ENCODE data around the gene RNF32.
A peak's percentile ranks its signal among the peaks of the same experiment; 100 is the strongest.

The RNF32 gene

GRCh38 chr7:156640257-156640948, at the start of gene RNF32:
Gene RNF32, plus strand, starts transcription at chr7:156640774. Its CDS starts 3,104 bp downstream, at chr7:156643878.
- peak within 1 kb of the TSS; percentile 78 for H3K4me3 ChIP-seq (ENCODE audit: low read depth, low read length)

- no peak overlapping the region for H3K4me3 ChIP-seq (ENCODE audit: low read depth, low read length)
These were observed 48.3 kb upstream of the RNF32 start for GRCh38 chr7:156592155-156592884.

- H3K4me3 ChIP-seq (ENCODE audit: low read depth, low read length) = no peak overlapping the region
These were observed 46.1 kb upstream of the RNF32 start for GRCh38 chr7:156594283-156595080.

GRCh38 chr7:156600496-156600895, 40.1 kb upstream of the RNF32 start:
- H3K4me3 ChIP-seq (ENCODE audit: low read depth, low read length) = no peak overlapping the region

- H3K4me3 ChIP-seq (ENCODE audit: low read depth, low read length) = no peak overlapping the region
These were observed 38.3 kb upstream of the RNF32 start for GRCh38 chr7:156602283-156602682.

- no peak overlapping the region for H3K4me3 ChIP-seq (ENCODE audit: low read depth, low read length)
These were observed 37.6 kb upstream of the RNF32 start for GRCh38 chr7:156603011-156603410.

GRCh38 chr7:156603629-156604028, 36.9 kb upstream of the RNF32 start:
- H3K4me3 ChIP-seq (ENCODE audit: low read depth, low read length) = no peak overlapping the region

- H3K4me3 ChIP-seq (ENCODE audit: low read depth, low read length) = no peak overlapping the region
These were observed 36.3 kb upstream of the RNF32 start for GRCh38 chr7:156604311-156604710.

GRCh38 chr7:156604836-156605695, 35.5 kb upstream of the RNF32 start:
- H3K4me3 ChIP-seq (ENCODE audit: low read depth, low read length) = no peak overlapping the region

- no peak overlapping the region for H3K4me3 ChIP-seq (ENCODE audit: low read depth, low read length)
These were observed 34.4 kb upstream of the RNF32 start for GRCh38 chr7:156606135-156606534.

GRCh38 chr7:156606691-156607331, 33.8 kb upstream of the RNF32 start:
- no peak overlapping the region for H3K4me3 ChIP-seq (ENCODE audit: low read depth, low read length)

- H3K4me3 ChIP-seq (ENCODE audit: low read depth, low read length) = no peak overlapping the region
These were observed 33.0 kb upstream of the RNF32 start for GRCh38 chr7:156607332-156608172.

GRCh38 chr7:156608173-156608478, 32.4 kb upstream of the RNF32 start:
- H3K4me3 ChIP-seq (ENCODE audit: low read depth, low read length) = no peak overlapping the region

GRCh38 chr7:156609010-156609877, 31.3 kb upstream of the RNF32 start:
- no peak overlapping the region for H3K4me3 ChIP-seq (ENCODE audit: low read depth, low read length)

- no peak overlapping the region for H3K4me3 ChIP-seq (ENCODE audit: low read depth, low read length)
These were observed 30.4 kb upstream of the RNF32 start for GRCh38 chr7:156610130-156610529.

GRCh38 chr7:156610601-156611000, 30.0 kb upstream of the RNF32 start:
- H3K4me3 ChIP-seq (ENCODE audit: low read depth, low read length) = no peak overlapping the region

- H3K4me3 ChIP-seq (ENCODE audit: low read depth, low read length) = no peak overlapping the region
These were observed 29.3 kb upstream of the RNF32 start for GRCh38 chr7:156611014-156612010.
